ENCODE results near the gene NPC1. TPM values are rescaled to one million over a fixed set of nuclear protein-coding genes. Genes with fewer than 3 reads are reported as not detected.
"Not testable (repeated sequence)": the region's sequence is repeated elsewhere in the genome, so short reads cannot be mapped to it uniquely, and the experiment has no call there.

The NPC1 gene
- total RNA-seq, 3 donors from 2014 or later: 39.5 to 100 (median 81.3) TPM

DNA sequence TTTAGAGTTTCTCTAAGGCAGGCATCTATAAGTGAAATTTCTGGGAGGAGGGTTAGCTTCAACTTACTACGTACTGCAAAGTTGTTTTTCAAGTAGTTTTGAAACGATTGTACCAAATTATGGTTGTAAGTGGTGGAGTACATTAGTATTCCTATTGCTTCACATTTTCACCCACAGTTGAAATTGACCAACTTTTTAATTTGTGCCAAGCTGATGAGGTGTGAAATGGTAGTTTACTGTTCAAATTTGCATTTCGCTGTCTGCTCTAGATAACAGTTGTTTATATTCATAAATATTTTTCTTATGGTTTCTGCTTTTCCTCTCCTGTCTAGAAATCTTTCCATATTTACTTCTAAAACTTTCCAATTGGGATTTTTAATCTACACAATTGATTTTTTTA lies 18.6 kb downstream of the NPC1 start:
- no peak for TF ChIP-seq POLR2A (IDR thresholded peaks at IDR 0.05)
- TF ChIP-seq, protein P1, sequence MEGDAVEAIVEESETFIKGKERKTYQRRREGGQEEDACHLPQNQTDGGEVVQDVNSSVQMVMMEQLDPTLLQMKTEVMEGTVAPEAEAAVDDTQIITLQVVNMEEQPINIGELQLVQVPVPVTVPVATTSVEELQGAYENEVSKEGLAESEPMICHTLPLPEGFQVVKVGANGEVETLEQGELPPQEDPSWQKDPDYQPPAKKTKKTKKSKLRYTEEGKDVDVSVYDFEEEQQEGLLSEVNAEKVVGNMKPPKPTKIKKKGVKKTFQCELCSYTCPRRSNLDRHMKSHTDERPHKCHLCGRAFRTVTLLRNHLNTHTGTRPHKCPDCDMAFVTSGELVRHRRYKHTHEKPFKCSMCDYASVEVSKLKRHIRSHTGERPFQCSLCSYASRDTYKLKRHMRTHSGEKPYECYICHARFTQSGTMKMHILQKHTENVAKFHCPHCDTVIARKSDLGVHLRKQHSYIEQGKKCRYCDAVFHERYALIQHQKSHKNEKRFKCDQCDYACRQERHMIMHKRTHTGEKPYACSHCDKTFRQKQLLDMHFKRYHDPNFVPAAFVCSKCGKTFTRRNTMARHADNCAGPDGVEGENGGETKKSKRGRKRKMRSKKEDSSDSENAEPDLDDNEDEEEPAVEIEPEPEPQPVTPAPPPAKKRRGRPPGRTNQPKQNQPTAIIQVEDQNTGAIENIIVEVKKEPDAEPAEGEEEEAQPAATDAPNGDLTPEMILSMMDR (IDR thresholded peaks at IDR 0.05): no peak
- TF ChIP-seq POLR2AphosphoS5 (IDR thresholded peaks at IDR 0.05): no peak
- no peak overlapping the region for H3K4me3 ChIP-seq
- H3K36me3 ChIP-seq: no peaks in the 10 kb centered on the region
- H3K9me3 ChIP-seq: no peaks in the 10 kb centered on the region
- no peaks in the 10 kb centered on the region for H3K27me3 ChIP-seq
- intact Hi-C loops (cut with DNase I; ENCODE audit: low total_unique reads): no loop called here
- no peak overlapping the region for H3K27ac ChIP-seq
- DNase-seq (ENCODE audit: low spot score in 2 of 2): no peak
- no peaks in the 10 kb centered on the region for H3K4me1 ChIP-seq

DNA sequence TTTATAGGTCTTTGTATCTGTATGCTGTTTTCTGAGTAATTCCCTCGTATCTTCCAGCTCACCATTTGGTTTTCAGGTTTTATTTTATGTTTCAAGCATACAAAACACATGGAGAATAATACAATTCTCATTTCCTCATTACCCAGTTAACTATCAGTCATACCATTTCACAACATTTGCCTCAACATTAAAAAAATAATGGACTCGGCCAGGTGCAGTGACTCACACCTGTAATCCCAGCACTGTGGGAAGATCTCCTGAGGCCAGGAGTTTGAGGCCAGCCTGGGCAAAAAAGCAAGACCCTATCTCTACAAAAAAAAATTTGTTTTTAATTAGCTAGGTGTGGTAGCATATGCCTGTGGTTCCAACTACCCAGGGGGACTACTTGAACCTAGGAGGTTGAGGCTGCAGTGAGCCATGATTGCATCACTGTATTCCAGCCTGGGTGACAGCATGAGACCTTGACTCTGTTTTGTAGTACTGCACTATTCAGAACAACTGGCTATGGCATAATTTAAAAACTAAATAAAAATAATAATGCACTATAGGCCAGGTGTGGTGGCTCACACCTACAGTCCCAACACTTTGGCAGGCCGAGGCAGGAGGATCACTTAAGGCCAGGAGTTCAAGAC lies 20.3 kb downstream of the NPC1 start:
- Histone ChIP-seq H3K36me3 (no peaks in the 10 kb centered on the region), H3K27me3 (no peaks in the 10 kb centered on the region), H3K4me3 (no peak overlapping the region), H3K4me1 (no peaks in the 10 kb centered on the region), H3K9me3 (no peaks in the 10 kb centered on the region), H3K27ac (peak overlapping the region in 1 of 2 donors; percentile 25)
- TF ChIP-seq, protein P1 (IDR thresholded peaks at IDR 0.05): no peak
- no peak for TF ChIP-seq POLR2AphosphoS5 (IDR thresholded peaks at IDR 0.05)
- TF ChIP-seq POLR2A (IDR thresholded peaks at IDR 0.05): no peak
- intact Hi-C loops (cut with DNase I; ENCODE audit: low total_unique reads): no loop called here
- DNase-seq (ENCODE audit: low spot score in 2 of 2): no peak

DNA sequence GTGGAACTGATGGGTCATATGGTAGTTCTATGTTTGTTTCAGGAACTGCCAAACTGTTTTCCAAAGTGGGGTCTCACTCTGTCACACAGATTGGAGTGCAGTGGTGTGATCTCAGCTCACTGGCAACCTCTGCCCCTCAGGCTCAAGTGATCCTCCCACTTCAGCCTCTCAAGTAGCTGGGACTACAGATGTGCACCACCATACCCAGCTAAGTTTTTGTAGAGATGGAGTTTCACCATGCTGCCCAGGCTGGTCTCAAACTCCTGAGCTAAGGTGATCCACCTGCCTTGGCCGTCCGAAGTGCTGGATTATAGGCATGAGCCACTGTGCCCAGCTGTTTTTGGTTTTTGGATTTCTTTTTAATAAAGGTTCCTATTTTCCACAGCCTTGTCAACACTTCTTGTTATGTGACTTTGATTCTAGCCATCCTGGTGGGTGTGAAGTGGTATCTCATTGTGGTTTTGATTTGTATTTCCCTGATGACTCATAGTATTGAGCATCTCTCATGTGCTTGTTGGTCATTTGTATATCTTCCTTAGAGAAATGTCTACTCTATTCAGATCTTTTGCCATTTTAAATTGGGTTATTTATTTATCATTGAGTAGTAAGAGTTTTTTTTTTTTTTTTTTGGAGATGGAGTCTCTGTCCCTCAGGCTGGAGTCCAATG lies 22.8 kb downstream of the NPC1 start:
- peaks cover 11% of the 10 kb centered on the region for H3K36me3 ChIP-seq
- intact Hi-C loops (cut with DNase I; ENCODE audit: low total_unique reads): no loop called here

DNA sequence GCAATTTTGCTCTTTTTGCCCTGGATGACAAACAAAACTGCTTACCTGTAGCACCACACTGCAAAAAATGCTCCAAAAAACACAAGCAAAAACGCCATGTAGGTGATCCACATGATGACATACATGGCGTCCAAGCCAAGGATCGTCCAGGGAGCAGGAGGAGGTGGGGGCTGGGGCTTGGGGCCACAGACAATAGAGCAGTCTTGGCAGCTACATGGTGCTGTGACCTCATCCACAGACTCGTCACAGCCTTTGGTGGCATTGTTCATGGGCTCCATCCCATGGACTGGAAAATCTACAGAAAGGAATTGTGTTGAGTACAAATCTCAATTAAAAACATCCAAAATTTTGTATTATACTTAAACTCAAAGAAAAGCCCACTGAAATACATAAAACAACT lies 26.1 kb downstream of the NPC1 start:
- Histone ChIP-seq H3K4me1 (no peaks in the 10 kb centered on the region), H3K4me3 (no peak overlapping the region), H3K36me3 (peaks cover 24% of the 10 kb centered on the region), H3K27ac (no peak overlapping the region), H3K27me3 (no peaks in the 10 kb centered on the region), H3K9me3 (no peaks in the 10 kb centered on the region)
- DNase-seq (ENCODE audit: low spot score in 2 of 2): no peak
- intact Hi-C loops (cut with DNase I; ENCODE audit: low total_unique reads): no loop called here
- TF ChIP-seq, protein P1 (IDR thresholded peaks at IDR 0.05): no peak
- TF ChIP-seq POLR2A (IDR thresholded peaks at IDR 0.05) (no peak), POLR2AphosphoS5 (IDR thresholded peaks at IDR 0.05) (no peak)

More for the DNA sequence above, 22.8 kb downstream of the NPC1 start:
- Histone ChIP-seq H3K4me3 (no peak overlapping the region), H3K9me3 (no peaks in the 10 kb centered on the region), H3K27me3 (no peaks in the 10 kb centered on the region), H3K4me1 (no peaks in the 10 kb centered on the region), H3K27ac (no peak overlapping the region)
- TF ChIP-seq POLR2AphosphoS5 (IDR thresholded peaks at IDR 0.05) (no peak), POLR2A (IDR thresholded peaks at IDR 0.05) (no peak)
- TF ChIP-seq, protein P1 (IDR thresholded peaks at IDR 0.05): no peak
- no peak for DNase-seq (ENCODE audit: low spot score in 2 of 2)

DNA sequence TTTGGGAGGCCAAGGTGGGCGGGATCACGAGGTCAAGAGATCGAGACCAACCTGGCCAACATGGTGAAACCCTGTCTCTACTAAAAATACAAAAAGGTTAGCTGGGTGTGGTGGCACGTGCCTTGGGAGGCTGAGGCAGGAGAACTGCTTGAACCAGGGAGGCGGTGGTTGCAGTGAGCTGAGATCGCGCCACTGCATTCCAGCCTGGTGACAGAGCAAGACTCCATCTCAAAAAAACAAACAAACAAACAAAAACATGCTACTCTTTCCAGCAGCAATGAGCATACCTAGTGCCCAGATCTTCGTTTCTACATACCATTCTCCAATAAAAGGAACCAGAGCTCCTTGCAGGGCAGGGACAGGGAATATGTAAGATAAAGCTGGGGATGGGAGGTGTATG lies 28.8 kb downstream of the NPC1 start:
- not testable (repeated sequence) for DNase-seq (ENCODE audit: low spot score in 2 of 2); H3K4me1 ChIP-seq

More for the DNA sequence above, 28.8 kb downstream of the NPC1 start:
- H3K36me3 ChIP-seq: peaks cover 24% of the 10 kb centered on the region
- intact Hi-C loops (cut with DNase I; ENCODE audit: low total_unique reads); H3K27me3 ChIP-seq; H3K4me3 ChIP-seq; H3K27ac ChIP-seq; H3K9me3 ChIP-seq: not testable (repeated sequence)
